ENCODE data around the gene SLX1B.
"Not testable (repeated sequence)": the region's sequence is repeated elsewhere in the genome, so short reads cannot be mapped to it uniquely, and the experiment has no call there.

- not testable (repeated sequence) for TF ChIP-seq EZH2 (IDR thresholded peaks at IDR 0.05; ENCODE audit: low read depth); CTCF (conservative IDR thresholded peaks at IDR 0.05)
Observed at GRCh38 chr16:29453754-29454153, 579 bp upstream of the SLX1B start.
